HG03575 (cell line): Measurements from ENCODE around the gene ADAMTS1.

Source experiments
- ATAC-seq: cut with Tn5 transposase; IDR thresholded peaks from one replicate; pipeline ENCODE4 v1.9.1; 2021; ENCODE audit not compliant: unreplicated experiment, insufficient number of reproducible peaks, low FRiP score; ENCODE audit errors: extremely low read depth

Gene ADAMTS1

DNA sequence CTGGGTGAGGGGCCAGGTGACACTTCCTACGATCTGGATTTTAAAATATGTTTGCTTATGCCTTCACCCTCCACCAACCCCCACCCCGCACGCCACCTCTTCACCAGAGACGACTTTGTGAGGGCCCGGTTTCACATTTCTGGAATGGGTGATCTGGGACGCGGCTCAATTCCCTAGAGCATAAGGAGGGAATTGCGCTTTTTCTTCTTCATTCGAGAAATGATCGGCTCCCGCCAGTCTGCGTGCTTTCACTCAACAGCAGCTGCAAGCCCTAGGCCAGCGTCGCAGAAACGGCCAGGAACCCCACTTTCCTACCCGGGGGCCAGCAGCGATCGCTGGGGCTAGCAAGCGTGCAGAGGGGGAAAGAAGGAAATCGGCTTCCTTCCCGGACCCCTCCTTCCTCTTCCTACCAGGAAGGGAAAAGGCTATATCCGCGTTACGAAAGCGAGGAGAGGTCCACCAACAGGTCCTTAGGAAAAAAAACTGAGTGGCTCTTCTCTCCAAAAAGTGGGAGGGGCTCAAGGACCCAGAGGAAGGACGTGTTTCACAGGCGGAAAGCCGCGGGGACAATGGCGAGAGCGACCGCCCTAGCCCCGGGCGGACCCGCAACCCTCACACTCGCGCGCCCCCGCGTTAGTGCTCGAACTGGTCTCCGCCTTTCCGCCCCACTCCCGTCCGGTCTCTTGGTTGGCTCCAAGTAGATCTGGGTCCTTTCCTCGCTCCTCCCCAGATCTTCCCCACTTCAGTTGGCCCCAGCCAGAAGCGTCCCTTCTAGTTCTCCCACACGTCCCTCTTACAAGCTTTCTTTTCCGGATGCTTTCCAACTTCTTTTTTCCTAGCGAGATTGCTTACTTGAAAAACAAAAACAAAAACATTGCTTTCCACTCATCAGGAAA, 1.1 kb upstream of the ADAMTS1 start:
- ATAC-seq: no peak

DNA sequence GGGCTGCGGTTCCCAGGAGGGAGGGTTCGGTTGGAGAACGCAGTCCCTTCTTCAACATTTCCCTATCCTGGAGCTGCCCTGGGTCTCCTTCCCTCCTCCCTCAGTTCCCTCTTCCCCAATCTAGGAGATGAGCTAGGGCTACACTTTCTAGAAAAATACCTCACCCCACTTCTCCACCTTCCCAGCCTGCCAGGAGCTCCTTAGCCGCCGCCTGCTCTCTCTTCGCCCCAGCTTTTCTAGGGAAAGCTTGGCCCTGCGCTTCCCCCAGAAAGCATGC, 488 bp upstream of the ADAMTS1 start:
- no peak for ATAC-seq

DNA sequence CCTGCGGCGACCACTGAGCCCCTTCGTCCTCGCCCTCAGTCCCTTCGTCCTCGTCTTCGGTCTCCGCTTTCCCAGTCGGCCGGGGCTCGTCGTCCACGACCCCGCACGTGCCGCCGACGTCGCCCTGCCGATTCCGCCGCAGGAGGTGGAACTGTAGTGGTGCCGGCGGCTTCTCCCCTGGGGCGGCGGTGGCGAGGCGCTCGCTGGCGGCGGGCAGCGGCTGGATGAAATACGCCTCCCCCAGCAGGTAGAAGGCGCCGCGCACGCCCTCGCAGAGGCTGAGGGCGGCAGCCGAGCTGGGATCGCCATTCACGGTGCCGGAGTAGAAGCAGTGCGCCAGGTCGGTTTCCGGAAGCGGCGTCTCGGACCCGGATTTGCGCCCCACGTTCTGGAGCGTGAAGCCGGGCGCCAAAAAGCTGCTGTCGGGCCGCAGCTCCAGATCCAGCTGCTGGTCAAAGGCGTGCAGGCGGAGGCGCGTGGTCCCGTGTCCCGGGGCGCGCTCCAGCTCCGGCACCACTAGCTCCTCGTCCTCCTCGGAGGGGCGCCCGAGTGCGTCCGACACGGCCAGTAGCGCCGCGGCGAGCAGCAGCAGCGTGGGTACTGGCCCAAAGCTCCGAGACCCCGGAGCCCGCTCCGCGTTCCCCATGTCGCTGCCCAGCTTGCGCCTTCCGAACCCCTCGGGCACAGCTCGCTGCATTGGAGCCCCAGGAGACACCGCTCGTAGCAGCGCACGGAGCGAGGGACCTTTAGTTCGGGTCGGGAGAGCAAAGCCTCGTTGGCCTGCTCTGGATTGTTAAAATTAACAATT, 747 bp downstream of the ADAMTS1 start:
- no peak for ATAC-seq

DNA sequence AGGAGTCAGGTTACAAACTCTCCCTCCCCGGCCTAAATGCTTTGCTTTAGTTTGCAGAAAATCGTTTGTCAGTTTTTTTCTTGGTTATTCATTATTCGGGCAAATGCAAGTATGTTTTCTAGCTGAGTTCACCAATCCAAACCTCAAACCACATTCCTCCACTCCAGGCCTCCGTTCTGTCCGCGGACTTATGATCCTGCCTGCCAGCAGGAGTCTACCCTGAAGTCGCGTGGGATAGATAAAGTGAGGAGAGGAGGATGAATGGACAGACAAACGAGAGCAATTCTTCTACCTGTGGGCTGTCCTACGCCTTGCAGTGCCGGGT, 1.3 kb downstream of the ADAMTS1 start:
- no peak for ATAC-seq

DNA sequence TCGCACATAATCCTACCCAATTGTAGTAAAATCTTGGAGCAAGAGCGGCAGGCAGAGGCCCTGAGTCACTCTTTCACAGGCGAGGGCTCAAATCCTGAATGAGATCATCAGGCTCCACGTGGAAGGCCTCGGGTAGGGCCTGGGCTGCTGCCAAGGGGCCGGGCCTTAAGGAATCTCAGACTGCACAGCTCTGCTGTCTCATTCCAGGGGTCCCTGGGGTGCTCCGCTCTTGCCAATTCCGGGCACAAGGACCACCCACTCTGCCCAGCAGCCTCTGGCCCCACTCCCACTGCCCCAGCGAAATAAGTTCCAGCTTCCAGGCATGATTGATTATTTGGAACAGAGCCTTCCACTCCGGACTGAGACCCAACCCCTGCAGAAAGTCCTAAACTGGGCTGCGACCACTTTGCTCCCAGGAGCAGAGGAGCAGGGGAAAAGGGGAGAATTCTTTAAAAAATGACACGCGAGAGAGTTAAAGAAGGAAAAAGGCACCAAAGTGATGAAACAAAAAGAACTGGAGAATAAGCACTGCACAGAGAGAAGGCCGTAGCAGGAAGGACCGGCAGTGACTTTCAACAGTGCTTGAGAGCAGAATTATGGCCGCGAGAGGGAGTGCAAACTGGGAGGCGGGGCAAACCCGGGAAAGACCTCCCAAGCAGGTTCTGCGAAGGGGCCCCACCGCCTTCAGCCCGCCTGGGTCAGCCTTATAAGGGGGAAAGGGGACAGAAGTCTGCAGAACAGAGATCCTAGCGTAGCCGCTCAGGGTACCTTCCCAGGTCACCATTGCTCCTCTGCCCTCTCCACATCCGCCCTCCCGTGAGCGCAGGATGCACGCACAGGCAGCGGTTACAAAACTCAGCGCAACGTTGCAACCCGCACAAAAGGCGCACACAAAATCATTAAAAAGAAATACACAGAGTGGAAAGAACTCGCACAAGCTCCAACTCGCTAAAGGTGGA, 2.0 kb downstream of the ADAMTS1 start:
- ATAC-seq: no peak

DNA sequence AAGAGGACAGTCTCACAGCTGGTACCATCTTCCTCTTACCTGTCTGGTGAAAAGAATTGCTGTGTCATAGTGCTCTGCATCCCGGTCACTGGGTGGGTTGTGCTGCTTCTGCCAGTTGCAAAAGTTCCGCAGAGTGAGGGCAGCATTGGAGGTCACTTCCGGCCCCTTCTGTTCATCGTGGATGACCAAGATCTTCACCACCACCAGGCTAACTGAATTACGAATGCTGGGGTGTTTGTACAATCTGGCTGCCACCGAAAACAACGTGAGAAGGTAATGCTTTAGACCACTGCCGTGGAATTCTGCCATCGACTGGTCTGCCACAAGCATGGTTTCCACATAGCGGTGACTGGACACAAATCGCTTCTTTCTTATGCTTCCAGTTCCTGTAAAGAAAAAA, 2.9 kb downstream of the ADAMTS1 start:
- ATAC-seq: no peak

DNA sequence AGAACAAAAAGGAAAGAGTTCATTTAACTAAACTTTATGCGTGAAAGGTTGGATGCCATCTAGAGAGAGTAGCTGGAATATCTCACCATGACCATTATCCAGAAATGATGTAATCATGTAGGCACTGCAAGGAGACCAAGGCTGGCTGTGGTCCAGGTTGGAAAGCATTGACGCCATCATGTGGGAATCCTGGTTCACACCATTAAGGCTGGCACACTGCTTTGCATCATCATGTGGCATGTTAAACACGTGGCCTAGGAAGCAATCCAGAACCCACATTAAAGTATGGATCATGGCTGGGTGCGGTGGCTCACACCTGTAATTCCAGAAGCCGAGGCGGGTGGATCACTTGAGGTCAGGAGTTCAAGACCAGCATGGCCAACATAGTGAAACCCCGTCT, 4.3 kb downstream of the ADAMTS1 start:
- no peak for ATAC-seq

DNA sequence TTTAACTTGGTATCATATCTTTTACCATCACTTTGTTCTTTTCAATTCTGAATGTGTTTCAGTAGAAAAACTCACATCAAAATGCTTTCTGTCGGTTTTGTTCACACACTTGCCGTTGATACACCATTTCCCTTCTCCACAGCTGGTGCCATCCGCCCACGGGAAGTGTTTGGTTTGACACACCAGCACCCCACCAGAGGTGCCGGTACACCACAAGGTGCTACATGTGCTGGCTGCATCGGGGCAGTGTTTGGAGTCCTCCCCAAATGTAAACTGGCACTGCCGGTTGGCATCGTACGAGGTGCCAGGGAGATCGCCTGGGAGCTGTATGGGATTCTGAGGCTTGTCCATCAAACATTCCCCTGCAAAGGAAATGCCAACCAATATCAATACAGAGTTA, 5.0 kb downstream of the ADAMTS1 start:
- no peak for ATAC-seq

DNA sequence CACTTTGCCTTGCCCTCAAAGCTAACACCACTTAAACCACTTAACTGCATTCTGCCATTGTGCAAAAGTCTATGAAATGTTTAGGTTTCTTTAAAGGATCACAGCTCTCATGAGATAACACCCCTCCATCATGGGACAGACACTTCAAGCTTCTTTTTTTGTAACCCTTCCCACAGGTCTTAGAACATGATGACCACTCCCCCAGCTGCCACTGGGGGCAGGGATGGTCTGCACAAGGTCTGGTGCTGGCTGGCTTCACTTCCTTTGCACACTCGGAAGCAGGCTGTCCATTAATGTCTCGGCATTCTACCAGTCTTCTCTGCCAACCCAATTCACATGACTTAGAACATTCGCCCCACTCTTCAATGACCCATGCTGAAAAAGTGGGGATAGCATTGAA, 7.7 kb downstream of the ADAMTS1 start:
- ATAC-seq: no peak

DNA sequence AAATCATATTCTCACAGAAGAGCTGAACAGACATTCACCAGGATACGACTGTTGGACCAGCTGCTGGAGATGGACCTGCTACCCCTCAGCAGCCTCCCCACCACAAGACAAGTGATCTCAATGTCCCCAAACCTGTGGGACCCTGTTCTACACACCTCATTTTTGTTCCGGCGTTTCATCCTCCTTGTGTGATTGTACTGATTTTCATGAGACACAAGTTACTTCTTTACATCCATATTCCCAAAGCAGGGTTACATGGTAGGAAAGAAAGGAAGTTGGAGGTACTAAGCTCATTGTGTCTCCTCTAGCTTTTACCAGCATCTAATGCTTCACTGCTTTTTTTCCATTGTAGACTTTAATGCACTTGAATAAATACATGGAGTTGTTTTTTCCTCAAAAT, 8.7 kb downstream of the ADAMTS1 start:
- ATAC-seq: no peak

DNA sequence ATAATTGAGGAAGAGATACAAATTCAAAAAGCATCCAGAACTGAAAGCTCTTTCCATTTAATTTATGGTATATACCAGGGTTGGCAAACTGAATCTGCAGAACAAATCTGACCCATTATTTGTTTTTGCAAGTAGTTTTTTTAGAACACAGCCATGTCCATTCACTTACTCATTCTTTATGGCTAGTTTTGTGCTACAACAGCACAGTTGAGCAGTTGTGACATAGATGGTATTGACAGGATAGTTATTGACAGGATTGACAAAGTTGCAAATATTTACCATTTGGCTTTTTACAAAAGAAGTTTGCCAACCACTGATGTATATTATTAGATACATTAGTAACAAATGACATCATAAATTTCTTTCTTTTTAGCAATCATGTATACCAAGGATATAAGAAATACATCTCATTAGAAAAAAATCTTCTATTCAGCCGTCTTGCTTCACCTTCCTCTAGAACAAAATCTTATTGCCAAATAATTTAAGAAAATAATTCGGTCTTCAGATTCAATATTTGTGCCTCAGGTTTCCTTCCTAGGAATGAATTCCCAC, 9.4 kb downstream of the ADAMTS1 start:
- no peak for ATAC-seq

DNA sequence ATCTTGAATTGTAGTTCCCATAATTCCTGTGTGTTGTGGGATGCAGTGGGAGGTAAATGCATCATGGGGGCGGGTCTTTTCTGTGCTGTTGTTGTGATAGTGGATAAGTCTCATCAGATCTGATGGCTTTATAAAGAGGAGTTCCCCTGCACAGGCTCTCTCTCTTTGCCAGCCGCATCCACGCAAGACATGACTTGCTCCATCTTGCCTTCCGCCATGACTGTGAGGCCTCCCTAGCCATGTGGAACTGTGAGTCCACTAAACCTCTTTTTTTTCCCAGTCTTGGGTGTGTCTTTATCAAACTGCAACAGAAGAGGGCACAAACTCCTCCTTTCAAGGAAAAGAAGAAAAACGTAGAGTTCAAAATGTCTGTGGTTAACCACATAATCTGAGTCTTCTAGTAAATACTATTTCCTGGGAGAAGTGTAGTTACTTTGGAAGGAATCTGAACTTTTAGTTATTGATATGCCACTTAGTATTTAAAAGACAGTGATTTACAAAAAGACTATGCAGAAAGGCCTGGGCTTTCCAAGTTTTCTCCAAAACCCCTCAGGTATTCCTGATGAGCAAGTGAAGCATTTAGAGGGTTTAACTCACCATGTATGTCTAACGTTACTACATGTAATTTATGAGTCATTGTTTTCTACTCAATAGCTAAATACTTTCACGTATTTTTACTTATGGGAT, 10.0 kb downstream of the ADAMTS1 start:
- no peak for ATAC-seq

DNA sequence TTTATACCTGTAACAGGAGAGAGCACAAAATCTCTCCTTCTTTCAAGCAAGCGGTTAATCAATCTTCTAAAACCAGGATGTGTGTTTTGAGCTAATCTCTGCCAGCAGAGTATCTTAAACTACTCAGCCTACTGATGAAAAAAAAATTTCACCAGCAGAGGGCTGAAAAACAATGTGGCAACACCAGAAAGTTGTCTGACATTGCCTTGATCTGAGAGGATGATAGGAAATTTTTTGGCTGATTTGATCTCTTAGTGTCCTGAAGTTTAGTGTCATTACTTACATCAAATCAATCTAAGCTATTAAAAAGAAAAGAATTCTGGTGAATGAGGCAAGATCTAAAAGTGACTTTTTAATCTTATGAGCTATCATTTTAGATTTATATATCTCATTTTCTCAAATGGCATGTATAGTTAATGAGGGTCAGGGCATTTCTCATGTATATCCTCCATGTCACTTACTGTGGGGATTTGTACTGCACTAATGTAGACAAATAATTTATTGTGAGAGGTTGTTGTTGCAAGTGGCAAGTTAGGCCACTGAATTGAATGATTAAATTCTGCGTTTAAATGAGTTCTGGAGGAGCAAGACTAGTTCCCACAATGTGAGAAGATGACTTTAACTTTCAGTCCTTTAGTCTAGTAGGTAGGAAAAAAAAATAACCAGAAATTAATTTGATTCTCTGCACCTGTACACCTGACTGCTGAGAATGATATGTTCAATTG, 10.9 kb downstream of the ADAMTS1 start:
- ATAC-seq: no peak

DNA sequence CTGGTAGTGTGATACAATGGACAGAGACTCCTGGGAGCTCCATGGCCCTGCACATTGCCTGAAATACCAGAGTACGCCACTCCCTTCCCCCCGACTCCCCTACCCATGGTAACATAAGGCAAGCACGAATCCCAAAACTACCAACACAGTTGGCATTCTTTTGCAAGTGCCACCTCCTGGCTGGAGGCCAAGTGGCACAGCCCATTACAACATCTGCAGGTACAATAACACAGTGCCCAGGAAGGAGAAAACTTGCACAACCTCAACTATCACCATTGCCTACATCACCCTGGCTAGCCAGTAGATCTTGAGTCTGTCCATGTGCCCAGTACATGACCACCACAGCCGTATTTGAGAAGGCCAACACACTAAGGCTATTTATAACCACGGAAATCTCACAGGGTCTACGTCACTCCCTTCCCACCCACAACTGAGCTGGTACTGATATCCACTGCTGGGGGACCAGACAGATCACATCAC, 11.7 kb downstream of the ADAMTS1 start:
- no peak for ATAC-seq

DNA sequence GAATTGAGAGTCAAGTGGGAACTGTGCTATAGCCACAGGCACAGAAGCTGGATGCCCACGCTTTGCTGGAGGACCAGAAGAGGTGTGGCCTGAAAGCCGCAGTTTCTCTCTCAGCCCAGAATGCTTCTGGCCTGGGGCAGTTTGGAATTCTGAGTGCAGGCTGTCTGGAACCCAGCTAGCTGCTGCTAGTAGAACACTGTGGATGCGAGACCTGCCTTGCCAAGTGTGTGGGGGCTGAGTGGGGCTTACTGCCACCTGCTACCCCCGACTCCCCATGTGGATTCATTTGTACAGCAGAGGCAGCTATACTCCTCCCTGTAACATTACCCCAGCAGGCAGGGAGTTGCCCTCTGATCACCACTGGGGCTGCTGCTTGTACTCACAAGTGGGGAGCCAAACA, 12.2 kb downstream of the ADAMTS1 start:
- ATAC-seq: no peak

DNA sequence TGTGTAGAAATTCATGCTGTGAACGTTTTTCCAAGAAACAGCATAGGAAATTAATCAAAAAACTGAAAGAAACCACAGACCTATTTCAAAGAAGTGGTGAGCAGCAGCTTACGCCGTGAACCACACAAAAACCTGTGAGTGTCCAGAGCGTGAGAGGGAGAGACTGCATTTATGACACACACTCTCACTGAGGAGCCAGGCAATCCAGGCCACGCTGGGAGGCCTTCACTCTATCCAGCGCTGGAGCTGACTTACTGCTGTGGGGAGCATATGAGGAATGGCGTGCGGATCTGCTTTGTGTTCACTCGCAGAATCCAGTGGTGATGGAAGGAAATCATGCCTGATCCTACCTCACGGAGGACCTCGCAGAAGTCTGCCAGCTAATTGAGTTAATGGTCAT, 12.7 kb downstream of the ADAMTS1 start:
- no peak for ATAC-seq

DNA sequence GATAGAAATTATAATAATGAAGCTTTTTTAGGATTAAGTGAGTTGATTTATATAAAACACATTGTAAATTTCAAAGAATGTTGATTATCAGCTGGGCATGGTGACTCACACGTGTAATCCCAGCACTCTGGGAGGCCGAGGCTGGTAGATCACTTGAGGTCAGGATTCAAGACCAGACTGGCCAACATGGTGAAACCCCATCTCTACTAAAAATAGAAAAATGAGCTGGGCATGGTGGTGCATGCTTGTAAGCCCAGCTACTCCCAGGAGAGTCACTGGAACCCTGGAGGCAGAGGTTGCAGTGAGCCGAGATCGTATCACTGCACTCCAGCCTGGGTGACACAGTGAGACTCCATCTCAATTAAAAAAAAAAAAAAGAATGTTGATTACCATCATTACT, 18.4 kb downstream of the ADAMTS1 start:
- ATAC-seq: no peak

DNA sequence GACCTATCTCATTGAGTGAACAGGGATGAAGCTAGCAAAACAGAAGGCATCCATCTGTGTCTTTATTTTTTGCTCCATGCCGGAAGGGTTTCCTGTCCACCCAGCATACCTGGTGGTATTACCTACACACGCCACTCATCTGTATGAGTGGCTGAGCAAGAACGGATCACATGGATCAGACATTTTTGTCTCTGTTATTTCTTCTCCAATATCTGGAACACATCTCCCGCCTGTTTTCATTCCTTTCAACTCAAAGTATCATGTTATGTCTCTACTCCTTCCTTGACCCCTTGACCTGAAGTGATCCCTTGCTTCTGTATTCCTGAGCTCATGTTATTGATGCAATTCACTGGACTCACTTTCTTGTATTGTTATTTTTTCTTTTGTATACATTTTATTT, 24.7 kb downstream of the ADAMTS1 start:
- no peak for ATAC-seq
